GM12892 (cell line): Measurements from ENCODE around the gene CHI3L1.

Source experiments
- DNase-seq: peaks from one replicate; pipeline ENCODE4 v3.0.0; 2011; ENCODE audit not compliant: insufficient read length
- FAIRE-seq: peaks from 2 replicates; lab custom pipeline; 2011; peaks lifted over from hg19 to GRCh38; lab: Jason Lieb, UNC
- POLR2A ChIP-seq: IDR thresholded peaks from 2 replicates; pipeline ENCODE4 v1.6.1; 2011; ENCODE audit warnings: low read depth, low read length, control low read depth
- POLR2AphosphoS5 ChIP-seq: IDR thresholded peaks from 2 replicates; pipeline ENCODE4 v1.6.1; 2011; ENCODE audit warnings: low read depth, low read length, control low read depth
- TAF1 ChIP-seq: IDR thresholded peaks from 2 replicates; pipeline ENCODE4 v1.6.1; 2011; ENCODE audit warnings: low read depth, mild to moderate bottlenecking, control low read depth, low read length, borderline replicate concordance

The CHI3L1 gene

DNA sequence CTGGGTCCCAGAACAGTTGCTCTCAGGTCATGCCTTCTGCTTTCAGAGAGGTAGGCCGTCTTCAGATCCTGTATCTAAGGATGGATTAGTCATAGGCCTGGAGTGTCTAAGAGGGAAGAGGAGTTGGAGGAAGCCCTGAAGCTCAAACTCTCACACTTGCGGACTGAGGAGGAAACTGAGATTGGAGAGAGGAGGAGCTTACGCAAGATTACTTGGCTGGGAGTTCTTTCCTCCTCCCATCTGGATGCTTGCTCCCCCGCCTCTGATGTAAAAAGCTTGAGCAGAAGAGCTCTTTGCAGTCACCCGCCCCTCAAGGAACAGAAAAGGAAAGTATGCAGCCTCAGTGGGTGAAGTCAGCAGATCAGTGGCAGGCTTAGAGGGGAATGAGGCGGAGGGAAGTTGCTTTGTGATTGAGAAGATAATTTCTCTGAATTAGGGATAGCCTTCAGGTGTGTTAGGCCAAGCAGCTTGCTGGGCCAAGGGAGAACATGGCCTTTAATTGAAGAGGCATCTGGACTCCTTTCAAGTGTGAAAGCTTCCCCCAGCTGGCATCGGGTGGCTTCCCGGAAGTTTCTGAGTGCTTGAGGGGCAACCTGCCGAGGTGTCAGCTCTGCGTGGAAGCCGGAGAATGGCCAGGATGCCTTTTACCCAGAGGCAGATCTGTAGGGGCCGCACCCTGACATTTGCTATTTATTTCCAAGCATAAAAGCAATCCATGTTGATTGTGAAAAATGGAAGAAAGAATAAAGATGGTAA, 52.4 kb downstream of the CHI3L1 start:
- no peak for TF ChIP-seq TAF1
- TF ChIP-seq POLR2AphosphoS5 = no peak
- TF ChIP-seq POLR2A = no peak
- FAIRE-seq (no peak), DNase-seq (no peak)

DNA sequence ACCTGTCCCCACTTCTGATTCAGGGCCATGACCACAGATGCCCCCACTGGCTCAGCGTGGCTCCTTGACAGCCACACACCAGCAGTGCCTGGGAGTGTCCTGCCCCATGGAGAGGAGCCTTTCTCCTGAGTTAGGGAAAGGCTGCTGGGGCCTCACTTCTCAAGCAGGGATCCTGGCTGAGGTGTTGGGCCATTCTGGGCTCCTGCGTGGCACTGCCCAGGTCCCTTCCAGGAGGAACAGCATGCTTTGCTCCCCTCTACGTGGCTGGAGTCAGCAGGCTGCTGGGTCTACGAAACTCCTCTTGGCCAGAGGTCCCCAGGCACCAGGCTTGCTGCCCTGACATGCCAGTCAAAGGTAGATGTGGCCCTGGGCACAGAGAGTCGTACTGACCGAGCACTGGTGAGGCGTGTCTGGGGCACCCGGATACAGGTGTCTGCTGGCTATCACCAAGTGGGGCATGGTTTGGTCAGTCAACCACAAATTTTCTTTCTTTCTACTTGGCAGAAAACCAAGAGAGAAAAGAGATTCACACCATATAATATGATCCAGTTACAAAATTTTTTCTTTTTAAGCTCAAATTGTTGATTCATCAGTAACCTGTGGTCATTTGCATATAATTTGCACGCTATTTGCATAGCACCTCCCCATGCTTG, 54.8 kb downstream of the CHI3L1 start:
- DNase-seq (no peak), FAIRE-seq (no peak)
- TF ChIP-seq TAF1 = no peak
- TF ChIP-seq POLR2A = no peak
- no peak for TF ChIP-seq POLR2AphosphoS5

DNA sequence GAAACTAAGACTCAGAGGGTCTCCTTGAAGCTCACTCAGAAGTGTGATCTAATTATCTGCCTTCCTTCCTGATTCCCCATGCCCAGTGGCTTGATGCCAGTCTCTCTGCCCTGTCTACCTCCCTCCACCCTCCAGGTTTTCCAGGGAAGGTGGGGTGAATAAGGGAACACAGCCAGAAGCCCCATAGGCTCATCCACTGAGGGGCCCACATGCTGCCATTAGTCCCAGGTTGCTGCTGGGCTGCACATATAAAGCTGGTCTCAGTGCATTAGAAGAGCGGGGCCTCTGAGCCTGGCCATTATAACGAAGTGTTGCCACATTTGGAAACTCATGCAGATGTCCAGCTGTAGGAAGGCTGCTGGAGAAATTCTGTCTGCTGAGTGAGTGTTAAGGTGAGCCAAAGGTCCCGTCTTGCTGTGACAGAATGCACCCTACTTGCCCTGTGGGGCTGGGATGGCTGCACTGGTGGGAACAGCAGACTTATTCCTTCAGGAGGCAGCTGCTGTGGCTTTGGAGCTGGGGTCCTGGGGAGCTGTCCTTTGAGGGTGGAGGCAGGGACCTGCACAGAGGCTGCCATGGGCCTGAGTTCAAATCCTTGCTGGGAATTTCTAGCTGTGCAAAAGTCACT, 56.0 kb downstream of the CHI3L1 start:
- DNase-seq (no peak), FAIRE-seq (no peak)
- TF ChIP-seq POLR2A (no peak), TAF1 (no peak), POLR2AphosphoS5 (no peak)

GRCh38 chr1:203129501-203130231, 56.8 kb downstream of the CHI3L1 start:
- no peak for TF ChIP-seq TAF1
- DNase-seq = peak; percentile 0
- FAIRE-seq = no peak
